Measurements from ENCODE around the gene EXOC3. TPM values are rescaled to one million over a fixed set of nuclear protein-coding genes. Genes with fewer than 3 reads are reported as not detected.

EXOC3 gene
- total RNA-seq, 1 experiment from 2014 or later = 55.0 TPM

GRCh38 chr5:448766-449090 is 5.8 kb downstream of the EXOC3 start:
- POLR2A ChIA-PET = no interaction called here
- no peak for DNase-seq (ENCODE audit: low read depth, low spot score)
- peaks cover 7% of the 10 kb centered on the region for H3K4me1 ChIP-seq (ENCODE audit: control insufficient read depth, insufficient read depth, low read length)
- no peak overlapping the region for H3K27ac ChIP-seq (ENCODE audit: low read length)
- in situ Hi-C loops (cut with HindIII; ENCODE audit: low pct_unique_long_range_greater_than_20kb, low sequenced_read_pairs) = no loop called here
- peaks cover 28% of the 10 kb centered on the region for H3K36me3 ChIP-seq (ENCODE audit: control insufficient read depth, insufficient read depth, low read length)
- TF ChIP-seq, protein P1, sequence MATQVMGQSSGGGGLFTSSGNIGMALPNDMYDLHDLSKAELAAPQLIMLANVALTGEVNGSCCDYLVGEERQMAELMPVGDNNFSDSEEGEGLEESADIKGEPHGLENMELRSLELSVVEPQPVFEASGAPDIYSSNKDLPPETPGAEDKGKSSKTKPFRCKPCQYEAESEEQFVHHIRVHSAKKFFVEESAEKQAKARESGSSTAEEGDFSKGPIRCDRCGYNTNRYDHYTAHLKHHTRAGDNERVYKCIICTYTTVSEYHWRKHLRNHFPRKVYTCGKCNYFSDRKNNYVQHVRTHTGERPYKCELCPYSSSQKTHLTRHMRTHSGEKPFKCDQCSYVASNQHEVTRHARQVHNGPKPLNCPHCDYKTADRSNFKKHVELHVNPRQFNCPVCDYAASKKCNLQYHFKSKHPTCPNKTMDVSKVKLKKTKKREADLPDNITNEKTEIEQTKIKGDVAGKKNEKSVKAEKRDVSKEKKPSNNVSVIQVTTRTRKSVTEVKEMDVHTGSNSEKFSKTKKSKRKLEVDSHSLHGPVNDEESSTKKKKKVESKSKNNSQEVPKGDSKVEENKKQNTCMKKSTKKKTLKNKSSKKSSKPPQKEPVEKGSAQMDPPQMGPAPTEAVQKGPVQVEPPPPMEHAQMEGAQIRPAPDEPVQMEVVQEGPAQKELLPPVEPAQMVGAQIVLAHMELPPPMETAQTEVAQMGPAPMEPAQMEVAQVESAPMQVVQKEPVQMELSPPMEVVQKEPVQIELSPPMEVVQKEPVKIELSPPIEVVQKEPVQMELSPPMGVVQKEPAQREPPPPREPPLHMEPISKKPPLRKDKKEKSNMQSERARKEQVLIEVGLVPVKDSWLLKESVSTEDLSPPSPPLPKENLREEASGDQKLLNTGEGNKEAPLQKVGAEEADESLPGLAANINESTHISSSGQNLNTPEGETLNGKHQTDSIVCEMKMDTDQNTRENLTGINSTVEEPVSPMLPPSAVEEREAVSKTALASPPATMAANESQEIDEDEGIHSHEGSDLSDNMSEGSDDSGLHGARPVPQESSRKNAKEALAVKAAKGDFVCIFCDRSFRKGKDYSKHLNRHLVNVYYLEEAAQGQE (IDR thresholded peaks at IDR 0.05; ENCODE audit: insufficient read depth in 1 of 2, low read depth in 2 of 2, low read length in 1 of 2) = no peak
- TF ChIP-seq, protein P2, sequence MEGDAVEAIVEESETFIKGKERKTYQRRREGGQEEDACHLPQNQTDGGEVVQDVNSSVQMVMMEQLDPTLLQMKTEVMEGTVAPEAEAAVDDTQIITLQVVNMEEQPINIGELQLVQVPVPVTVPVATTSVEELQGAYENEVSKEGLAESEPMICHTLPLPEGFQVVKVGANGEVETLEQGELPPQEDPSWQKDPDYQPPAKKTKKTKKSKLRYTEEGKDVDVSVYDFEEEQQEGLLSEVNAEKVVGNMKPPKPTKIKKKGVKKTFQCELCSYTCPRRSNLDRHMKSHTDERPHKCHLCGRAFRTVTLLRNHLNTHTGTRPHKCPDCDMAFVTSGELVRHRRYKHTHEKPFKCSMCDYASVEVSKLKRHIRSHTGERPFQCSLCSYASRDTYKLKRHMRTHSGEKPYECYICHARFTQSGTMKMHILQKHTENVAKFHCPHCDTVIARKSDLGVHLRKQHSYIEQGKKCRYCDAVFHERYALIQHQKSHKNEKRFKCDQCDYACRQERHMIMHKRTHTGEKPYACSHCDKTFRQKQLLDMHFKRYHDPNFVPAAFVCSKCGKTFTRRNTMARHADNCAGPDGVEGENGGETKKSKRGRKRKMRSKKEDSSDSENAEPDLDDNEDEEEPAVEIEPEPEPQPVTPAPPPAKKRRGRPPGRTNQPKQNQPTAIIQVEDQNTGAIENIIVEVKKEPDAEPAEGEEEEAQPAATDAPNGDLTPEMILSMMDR (IDR thresholded peaks at IDR 0.05) = no peak
- TF ChIP-seq TCF7L2 (IDR thresholded peaks at IDR 0.05; ENCODE audit: low read depth, low read length) (no peak), POLR2AphosphoS5 (IDR thresholded peaks at IDR 0.05; ENCODE audit: low read depth, low read length) (no peak), SIN3A (IDR thresholded peaks at IDR 0.05; ENCODE audit: borderline replicate concordance, insufficient read depth, low read depth, low read length) (no peak)
- ATAC-seq = no peak
- H3K4me3 ChIP-seq (ENCODE audit: low read depth in 2 of 2, low read length in 2 of 2) = no peak overlapping the region
- BruUV-seq (replicated peaks) = no TSS peak
- CTCF ChIA-PET = no interaction called here
- H3K9me3 ChIP-seq (ENCODE audit: control insufficient read depth, insufficient read depth, low read depth, low read length) = peaks cover 21% of the 10 kb centered on the region; the same call in 1 of the 2 replicates
- H3K27me3 ChIP-seq (ENCODE audit: control insufficient read depth, insufficient read depth, low read length) = no peaks in the 10 kb centered on the region
- intact Hi-C loops (cut with micrococcal nuclease; ENCODE audit: unreplicated experiment) = no loop called here

- H3K36me3 ChIP-seq (ENCODE audit: control insufficient read depth, insufficient read depth, low read length) = peaks cover 28% of the 10 kb centered on the region
- H3K27me3 ChIP-seq (ENCODE audit: control insufficient read depth, insufficient read depth, low read length) = no peaks in the 10 kb centered on the region
- TF ChIP-seq, protein P1 (IDR thresholded peaks at IDR 0.05; ENCODE audit: insufficient read depth in 1 of 2, low read depth in 2 of 2, low read length in 1 of 2) = no peak
- TF ChIP-seq, protein P2 (IDR thresholded peaks at IDR 0.05) = no peak
- POLR2A ChIA-PET = no interaction called here
- ATAC-seq (no peak), DNase-seq (ENCODE audit: low read depth, low spot score) (no peak)
- H3K4me3 ChIP-seq (ENCODE audit: low read depth in 2 of 2, low read length in 2 of 2) = no peak overlapping the region
- intact Hi-C loops (cut with micrococcal nuclease; ENCODE audit: unreplicated experiment) (no loop called here), in situ Hi-C loops (cut with HindIII; ENCODE audit: low pct_unique_long_range_greater_than_20kb, low sequenced_read_pairs) (no loop called here)
- no TSS peak for BruUV-seq (replicated peaks)
- peaks cover 6% of the 10 kb centered on the region for H3K4me1 ChIP-seq (ENCODE audit: control insufficient read depth, insufficient read depth, low read length)
- CTCF ChIA-PET = no interaction called here
- peaks cover 21% of the 10 kb centered on the region; the same call in 1 of the 2 replicates for H3K9me3 ChIP-seq (ENCODE audit: control insufficient read depth, insufficient read depth, low read depth, low read length)
- no peak overlapping the region for H3K27ac ChIP-seq (ENCODE audit: low read length)
These were observed 6.2 kb downstream of the EXOC3 start for GRCh38 chr5:449151-449550.
